Activated T-cell treated with anti-CD3 and anti-CD28 coated beads for 1 hour (primary cell): ENCODE data around the gene DENND2A.
A peak's percentile ranks its signal among the peaks of the same experiment; 100 is the strongest.
"Not testable (repeated sequence)": the region's sequence is repeated elsewhere in the genome, so short reads cannot be mapped to it uniquely, and the experiment has no call there.

Experiments used
- DNase-seq: peaks from one replicate; pipeline ENCODE4 v3.0.0-alpha.2; 2020; ENCODE audit warnings: low read depth

DENND2A gene

DNA sequence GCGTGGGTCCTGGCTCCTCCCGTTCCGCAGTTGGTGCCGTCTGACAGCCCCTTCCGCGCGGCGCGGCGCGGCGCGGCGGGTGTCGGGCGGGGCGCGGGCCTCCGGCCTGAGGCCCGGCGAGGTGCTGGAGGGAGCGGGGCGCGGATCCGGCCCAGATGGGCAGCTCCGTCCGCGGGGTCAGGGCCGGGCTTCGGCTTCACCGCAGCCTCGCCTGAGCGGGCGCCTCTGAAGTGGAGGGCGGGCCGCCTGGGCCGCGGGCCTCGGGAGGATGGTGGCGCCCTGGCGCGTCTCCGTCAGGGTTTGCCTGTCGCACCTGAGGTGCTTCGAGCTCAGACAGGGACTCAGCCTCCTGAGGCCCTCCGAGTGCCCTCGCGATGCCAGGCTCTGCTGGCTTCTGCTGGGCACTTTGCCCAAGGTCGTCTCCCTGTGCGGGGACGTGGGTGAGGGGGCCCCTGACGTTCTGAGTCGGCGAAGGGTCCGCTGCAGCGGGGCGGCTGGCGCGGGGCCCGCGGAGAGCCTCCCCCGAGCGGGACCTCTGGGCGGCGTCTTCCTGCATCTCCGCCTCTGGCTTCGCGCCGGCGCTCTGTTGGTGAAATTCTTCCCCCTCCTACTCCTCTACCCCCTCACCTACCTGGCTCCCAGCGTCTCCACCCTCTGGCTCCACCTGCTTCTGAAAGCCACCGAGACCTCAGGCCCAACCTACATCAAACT, 32.6 kb upstream of the DENND2A start:
- peak; percentile 45 for DNase-seq

- DNase-seq, result peak; percentile 52
Observed at GRCh38 chr7:140672382-140673062, 31.9 kb upstream of the DENND2A start, which contains the start of gene ADCK2. TSS of gene ADCK2 (plus strand) at chr7:140672945. CDS start at chr7:140673331, 386 bp downstream.

DNA sequence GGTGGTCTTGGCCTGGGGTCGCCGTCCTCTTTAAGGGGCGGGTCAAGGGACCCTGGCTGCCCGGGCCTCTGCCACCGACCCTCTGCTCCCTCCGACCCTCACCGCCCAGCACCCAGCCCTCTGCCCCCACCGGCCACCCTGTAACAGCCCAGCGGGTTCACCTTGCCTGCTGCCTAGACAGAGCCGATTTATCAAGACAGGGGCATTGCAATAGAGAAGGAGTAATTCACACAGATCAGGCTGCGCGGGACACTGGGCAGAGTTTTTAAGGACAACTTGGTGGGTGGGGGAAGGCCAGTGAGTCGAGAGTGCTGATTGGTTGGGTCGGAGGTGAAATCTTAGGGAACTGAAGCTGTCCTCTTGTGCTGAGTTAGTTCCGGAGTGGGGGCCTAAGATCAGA, 31.4 kb upstream of the DENND2A start:
- no peak for DNase-seq

GRCh38 chr7:140670343-140670935, 29.8 kb upstream of the DENND2A start:
- DNase-seq, result no peak

- not testable (repeated sequence) for DNase-seq
Observed at GRCh38 chr7:140669862-140670261, 29.2 kb upstream of the DENND2A start.

DNA sequence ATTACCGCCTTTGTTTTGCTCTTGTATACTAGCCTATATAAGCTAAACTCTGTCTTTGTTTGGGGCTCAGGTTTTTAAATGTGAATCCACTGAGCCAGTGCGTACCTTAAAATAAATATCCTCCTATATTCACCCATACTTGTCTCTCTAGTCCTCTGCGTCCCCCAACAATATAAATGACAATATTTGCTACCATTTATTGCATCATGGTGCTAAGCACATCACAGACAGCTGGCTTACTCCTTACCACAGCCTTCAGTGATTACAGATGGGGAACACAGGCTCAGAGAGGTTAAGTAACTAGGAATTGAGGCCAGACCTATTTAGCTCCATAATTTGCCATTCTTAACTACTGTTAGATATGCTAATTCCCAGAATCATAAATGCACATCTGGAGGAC, 28.7 kb upstream of the DENND2A start:
- no peak for DNase-seq

GRCh38 chr7:140668641-140669040, 28.0 kb upstream of the DENND2A start:
- no peak for DNase-seq

DNA sequence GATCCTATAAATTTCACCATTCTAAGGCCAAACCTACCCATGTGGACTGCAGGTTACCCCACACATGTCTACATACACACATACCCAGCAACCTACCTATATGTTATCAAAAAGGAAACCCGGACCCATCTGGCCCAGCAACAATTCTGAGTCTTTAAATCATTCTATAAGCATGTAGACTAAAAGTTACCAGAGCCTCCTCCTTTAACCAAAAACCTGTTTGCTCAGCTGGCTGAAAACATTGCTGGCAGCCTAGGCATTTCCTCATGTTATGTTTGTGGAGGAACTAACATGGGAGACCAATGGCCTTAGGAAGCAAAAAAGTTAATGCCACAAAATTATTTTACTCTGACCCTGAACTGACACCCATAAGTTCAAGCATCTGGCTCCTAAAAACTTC, 26.9 kb upstream of the DENND2A start:
- no peak for DNase-seq

- DNase-seq, result not testable (repeated sequence)
Observed at GRCh38 chr7:140662938-140663337, 22.3 kb upstream of the DENND2A start.

DNA sequence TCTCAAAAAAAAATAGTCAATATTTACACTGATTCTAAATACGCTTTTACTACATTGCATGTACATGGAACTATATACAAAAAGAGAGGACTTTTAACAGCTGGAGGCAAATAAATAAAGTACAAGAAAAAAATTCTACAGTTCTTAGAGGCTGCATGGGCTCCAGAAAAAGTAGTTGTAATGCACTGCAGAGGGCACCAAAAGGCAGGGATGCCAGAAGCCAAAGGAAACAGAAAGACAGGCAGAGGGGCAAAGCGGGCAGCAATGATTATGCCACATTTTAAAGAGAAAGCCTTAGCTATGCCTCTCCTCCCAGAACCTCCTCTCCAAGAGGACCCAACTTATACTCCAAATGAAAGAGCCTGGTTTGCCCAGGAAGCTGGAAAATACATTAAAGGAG, 20.5 kb upstream of the DENND2A start:
- DNase-seq, result no peak

DNA sequence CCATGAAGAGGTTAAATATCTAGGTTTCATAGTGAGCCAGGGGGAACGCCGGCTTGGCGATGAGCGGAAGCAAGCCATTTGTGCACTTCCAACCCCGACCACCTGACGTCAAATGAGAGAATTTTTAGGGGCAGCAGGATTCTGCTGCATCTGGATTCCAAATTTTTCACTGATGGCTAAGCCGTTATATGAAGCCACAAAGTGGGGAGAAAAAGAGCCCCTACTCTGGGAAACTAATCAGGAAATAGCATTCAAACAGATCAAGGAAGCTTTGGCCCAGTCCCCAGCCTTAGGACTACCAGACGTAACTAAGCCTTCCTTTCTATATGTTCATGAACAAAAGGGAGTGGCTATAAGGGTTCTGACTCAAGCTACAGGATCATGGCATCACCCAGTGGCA, 19.2 kb upstream of the DENND2A start:
- DNase-seq, result no peak

DNA sequence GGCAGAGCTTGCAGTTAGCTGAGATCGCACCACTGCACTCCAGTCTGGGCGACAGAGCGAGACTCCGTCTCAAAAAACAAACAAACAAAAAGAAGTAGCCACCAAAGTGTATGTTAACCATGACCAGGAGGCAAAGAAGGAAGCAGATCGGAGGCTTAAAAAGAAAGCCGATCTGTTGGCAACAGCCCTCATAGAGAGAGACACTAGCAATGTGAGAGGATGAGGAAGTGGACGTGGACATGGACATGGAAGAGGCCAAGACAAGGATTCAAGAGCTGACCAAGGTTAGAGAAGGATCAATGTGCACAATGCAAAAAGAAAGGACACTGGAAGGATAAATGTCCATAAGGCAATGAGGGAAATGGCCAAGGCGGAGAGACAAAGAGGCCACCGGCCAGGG, 17.3 kb upstream of the DENND2A start:
- DNase-seq, result no peak

- DNase-seq, result no peak
Observed at GRCh38 chr7:140656548-140657515, 16.2 kb upstream of the DENND2A start.

- DNase-seq, result no peak
Observed at GRCh38 chr7:140655511-140656408, 15.1 kb upstream of the DENND2A start.

- no peak for DNase-seq
Observed at GRCh38 chr7:140654661-140655060, 14.0 kb upstream of the DENND2A start.

- DNase-seq, result no peak
Observed at GRCh38 chr7:140654109-140654387, 13.4 kb upstream of the DENND2A start.

DNA sequence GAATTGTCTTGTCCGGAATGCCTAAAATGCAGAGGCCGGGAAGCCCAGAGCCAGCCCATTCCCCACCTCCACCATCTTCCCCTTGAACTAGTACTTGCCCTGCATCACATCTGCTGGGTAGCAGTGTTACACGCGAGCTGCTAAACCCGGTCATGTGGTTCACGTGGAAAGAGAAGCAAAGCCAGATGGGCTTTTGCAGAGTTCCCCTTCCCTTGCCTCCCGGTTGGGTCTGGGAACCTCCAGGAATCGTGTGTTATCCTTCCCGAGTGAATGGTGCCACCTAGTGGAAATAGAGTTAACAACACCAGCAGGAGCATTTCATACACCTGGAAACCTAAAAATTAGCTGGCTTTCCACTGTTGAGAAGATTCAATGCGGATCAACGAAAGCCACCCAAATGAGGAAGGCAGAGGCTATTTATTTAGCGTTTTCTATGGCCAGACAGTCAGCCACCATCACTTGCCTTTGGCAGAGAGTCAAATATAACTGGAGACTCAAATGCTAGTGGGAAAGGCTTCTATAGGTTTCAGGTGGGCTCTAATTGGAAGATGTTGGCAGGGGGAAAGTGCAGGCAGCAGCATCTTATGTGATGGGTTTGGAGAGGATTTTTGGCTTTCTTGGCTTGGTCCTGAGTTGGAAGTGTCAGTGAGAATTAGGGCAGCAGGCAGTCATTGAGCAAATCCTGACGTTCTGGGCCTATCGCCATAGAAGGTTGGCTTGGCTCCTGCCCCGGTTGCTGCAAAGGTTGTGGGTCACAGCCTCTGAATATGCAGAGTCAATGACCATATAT, 12.9 kb upstream of the DENND2A start:
- no peak for DNase-seq

GRCh38 chr7:140650367-140650766, 9.8 kb upstream of the DENND2A start:
- no peak for DNase-seq

- DNase-seq, result no peak
Observed at GRCh38 chr7:140649556-140650205, 9.1 kb upstream of the DENND2A start.
